Breast epithelium (tissue), 3 donors: ENCODE results near the gene GDA.

ENCODE experiments used
- POLR2AphosphoS5 ChIP-seq, 3 donors: sonication (generic); formaldehyde crosslinking; IDR thresholded peaks; one replicate each; pipeline ENCODE4 v1.6.1; 2017; ENCODE audit warnings: antibody characterized with exemption in 3 of 3
- TF ChIP-seq, protein P1 (sequence below), 3 donors: fragments of 450-650 bp; IDR thresholded peaks; one replicate each; pipeline ENCODE4 v1.5.1; 2016 to 2017; ENCODE audit warnings: antibody characterized with exemption in 3 of 3, mild to moderate bottlenecking in 3 of 3, moderate library complexity in 3 of 3

DNA sequence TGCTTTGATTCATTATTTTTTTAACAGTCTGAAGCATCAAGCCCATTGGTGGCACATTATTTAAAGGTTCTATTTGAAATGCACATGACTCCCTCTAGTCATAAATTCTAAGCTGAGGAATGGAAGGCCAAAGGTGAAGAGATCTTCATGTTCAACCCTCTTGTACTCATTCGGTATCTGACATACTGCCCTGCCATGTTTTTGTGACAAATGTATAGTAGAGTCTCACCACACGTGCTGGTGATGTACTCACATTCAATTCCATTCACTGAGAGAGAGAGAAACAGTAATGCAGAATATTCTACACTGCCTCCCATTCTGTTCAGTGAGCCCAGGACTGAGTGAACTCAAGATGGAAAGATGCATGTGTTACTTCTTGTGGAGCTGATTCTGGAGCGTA, 98.3 kb downstream of the GDA start:
- TF ChIP-seq, protein P1, sequence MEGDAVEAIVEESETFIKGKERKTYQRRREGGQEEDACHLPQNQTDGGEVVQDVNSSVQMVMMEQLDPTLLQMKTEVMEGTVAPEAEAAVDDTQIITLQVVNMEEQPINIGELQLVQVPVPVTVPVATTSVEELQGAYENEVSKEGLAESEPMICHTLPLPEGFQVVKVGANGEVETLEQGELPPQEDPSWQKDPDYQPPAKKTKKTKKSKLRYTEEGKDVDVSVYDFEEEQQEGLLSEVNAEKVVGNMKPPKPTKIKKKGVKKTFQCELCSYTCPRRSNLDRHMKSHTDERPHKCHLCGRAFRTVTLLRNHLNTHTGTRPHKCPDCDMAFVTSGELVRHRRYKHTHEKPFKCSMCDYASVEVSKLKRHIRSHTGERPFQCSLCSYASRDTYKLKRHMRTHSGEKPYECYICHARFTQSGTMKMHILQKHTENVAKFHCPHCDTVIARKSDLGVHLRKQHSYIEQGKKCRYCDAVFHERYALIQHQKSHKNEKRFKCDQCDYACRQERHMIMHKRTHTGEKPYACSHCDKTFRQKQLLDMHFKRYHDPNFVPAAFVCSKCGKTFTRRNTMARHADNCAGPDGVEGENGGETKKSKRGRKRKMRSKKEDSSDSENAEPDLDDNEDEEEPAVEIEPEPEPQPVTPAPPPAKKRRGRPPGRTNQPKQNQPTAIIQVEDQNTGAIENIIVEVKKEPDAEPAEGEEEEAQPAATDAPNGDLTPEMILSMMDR (IDR thresholded peaks at IDR 0.05) = no peak
- no peak for TF ChIP-seq POLR2AphosphoS5 (IDR thresholded peaks at IDR 0.05)
